Measurements from ENCODE around the gene LPAR5.
"Not testable (repeated sequence)": the region's sequence is repeated elsewhere in the genome, so short reads cannot be mapped to it uniquely, and the experiment has no call there.

The LPAR5 gene

DNA sequence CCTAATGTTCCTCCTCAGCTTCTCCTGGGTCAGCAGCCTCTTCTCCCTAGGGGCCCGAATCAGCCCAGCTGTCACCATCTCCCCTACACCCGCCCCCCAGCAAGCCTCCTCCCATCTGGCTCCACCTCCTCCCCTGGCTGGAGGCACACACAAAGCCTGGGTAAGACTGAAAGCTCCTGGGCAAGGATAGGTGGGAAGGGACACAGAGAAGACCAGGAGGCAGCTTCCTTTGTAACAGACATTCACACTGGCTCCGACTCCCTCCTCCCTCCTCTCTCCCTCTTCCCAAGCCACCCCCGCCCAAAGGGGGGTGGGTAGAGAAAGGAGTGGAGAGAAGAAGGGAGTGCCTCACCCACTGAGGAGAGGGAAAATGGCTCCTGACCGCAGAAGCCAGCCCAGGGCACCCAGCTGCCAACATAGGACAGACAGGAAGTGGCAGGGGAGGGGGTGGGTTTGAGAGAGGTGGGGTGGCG lies 32.6 kb downstream of the LPAR5 start:
- H2AFZ ChIP-seq (ENCODE audit: low read depth, low read length), result no peak overlapping the region
- H3K4me3 ChIP-seq (ENCODE audit: low read length), result no peak overlapping the region
- no peak overlapping the region for H3K4me2 ChIP-seq (ENCODE audit: low read length)
- peaks cover 26% of the 10 kb centered on the region for H3K4me1 ChIP-seq (ENCODE audit: low read length)
- no peaks in the 10 kb centered on the region for H3K9me3 ChIP-seq (ENCODE audit: insufficient read depth, low read length)
- H3K27me3 ChIP-seq (ENCODE audit: low read depth, low read length), result no peaks in the 10 kb centered on the region
- H3K79me2 ChIP-seq (ENCODE audit: low read length), result peaks cover 48% of the 10 kb centered on the region
- H3K27ac ChIP-seq (ENCODE audit: low read length), result no peak overlapping the region
- H3K9ac ChIP-seq (ENCODE audit: low read length), result no peak overlapping the region
- H4K20me1 ChIP-seq (ENCODE audit: insufficient read depth, low read length), result peaks cover 28% of the 10 kb centered on the region
- no peak for TF ChIP-seq EZH2phosphoT487 (IDR thresholded peaks at IDR 0.05; ENCODE audit: low read depth)
- H3K36me3 ChIP-seq (replicated peaks; ENCODE audit: low read depth, low read length), result peaks cover 71% of the 10 kb centered on the region

GRCh38 chr12:6602526-6602925 lies 33.2 kb downstream of the LPAR5 start:
- Histone ChIP-seq H3K27me3 (ENCODE audit: low read depth, low read length) (no peaks in the 10 kb centered on the region), H3K9ac (ENCODE audit: low read length) (no peak overlapping the region), H3K27ac (ENCODE audit: low read length) (no peak overlapping the region), H3K36me3 (replicated peaks; ENCODE audit: low read depth, low read length) (peaks cover 76% of the 10 kb centered on the region), H3K4me2 (ENCODE audit: low read length) (no peak overlapping the region), H2AFZ (ENCODE audit: low read depth, low read length) (no peak overlapping the region), H4K20me1 (ENCODE audit: insufficient read depth, low read length) (peaks cover 28% of the 10 kb centered on the region), H3K4me1 (ENCODE audit: low read length) (peaks cover 20% of the 10 kb centered on the region), H3K79me2 (ENCODE audit: low read length) (peaks cover 48% of the 10 kb centered on the region), H3K4me3 (ENCODE audit: low read length) (no peak overlapping the region), H3K9me3 (ENCODE audit: insufficient read depth, low read length) (no peaks in the 10 kb centered on the region)
- TF ChIP-seq EZH2phosphoT487 (IDR thresholded peaks at IDR 0.05; ENCODE audit: low read depth), result no peak
- TF ChIP-seq, protein P1, sequence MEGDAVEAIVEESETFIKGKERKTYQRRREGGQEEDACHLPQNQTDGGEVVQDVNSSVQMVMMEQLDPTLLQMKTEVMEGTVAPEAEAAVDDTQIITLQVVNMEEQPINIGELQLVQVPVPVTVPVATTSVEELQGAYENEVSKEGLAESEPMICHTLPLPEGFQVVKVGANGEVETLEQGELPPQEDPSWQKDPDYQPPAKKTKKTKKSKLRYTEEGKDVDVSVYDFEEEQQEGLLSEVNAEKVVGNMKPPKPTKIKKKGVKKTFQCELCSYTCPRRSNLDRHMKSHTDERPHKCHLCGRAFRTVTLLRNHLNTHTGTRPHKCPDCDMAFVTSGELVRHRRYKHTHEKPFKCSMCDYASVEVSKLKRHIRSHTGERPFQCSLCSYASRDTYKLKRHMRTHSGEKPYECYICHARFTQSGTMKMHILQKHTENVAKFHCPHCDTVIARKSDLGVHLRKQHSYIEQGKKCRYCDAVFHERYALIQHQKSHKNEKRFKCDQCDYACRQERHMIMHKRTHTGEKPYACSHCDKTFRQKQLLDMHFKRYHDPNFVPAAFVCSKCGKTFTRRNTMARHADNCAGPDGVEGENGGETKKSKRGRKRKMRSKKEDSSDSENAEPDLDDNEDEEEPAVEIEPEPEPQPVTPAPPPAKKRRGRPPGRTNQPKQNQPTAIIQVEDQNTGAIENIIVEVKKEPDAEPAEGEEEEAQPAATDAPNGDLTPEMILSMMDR (IDR thresholded peaks at IDR 0.05; ENCODE audit: low read depth, low read length), result no peak

GRCh38 chr12:6595673-6596072 lies 40.1 kb downstream of the LPAR5 start:
- H3K27ac ChIP-seq (ENCODE audit: low read length); H3K27me3 ChIP-seq (ENCODE audit: low read depth, low read length); H3K4me3 ChIP-seq (ENCODE audit: low read length); H2AFZ ChIP-seq (ENCODE audit: low read depth, low read length); H3K9me3 ChIP-seq (ENCODE audit: insufficient read depth, low read length); H3K9ac ChIP-seq (ENCODE audit: low read length); H3K4me1 ChIP-seq (ENCODE audit: low read length); H3K79me2 ChIP-seq (ENCODE audit: low read length); H3K4me2 ChIP-seq (ENCODE audit: low read length); H4K20me1 ChIP-seq (ENCODE audit: insufficient read depth, low read length): not testable (repeated sequence)
- H3K36me3 ChIP-seq (replicated peaks; ENCODE audit: low read depth, low read length), result peaks cover 73% of the 10 kb centered on the region

DNA sequence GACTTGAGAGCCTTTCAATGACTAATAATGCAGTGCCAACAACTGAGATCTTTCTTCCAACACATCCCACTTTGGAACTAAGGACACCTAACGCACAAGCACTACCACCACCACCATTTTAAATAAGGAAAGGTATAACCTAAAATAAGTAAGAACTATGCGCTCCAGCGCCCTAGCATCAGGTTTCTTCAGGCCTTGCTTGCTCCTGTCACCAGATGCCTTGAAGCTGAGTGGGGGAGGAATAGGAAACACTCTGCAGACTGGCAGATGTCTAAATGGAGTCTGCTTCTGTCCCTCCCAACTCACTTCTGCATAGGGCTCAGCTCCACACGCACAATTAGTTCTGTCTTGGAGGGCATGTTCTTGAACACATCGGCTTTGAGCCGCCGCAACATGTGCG lies 43.7 kb downstream of the LPAR5 start:
- TF ChIP-seq, protein P1 (IDR thresholded peaks at IDR 0.05; ENCODE audit: low read depth, low read length), result no peak
- no peak for TF ChIP-seq EZH2phosphoT487 (IDR thresholded peaks at IDR 0.05; ENCODE audit: low read depth)
- Histone ChIP-seq H3K79me2 (ENCODE audit: low read length) (no peaks in the 10 kb centered on the region; the same call in 1 of the 2 replicates), H2AFZ (ENCODE audit: low read depth, low read length) (no peak overlapping the region), H3K27me3 (ENCODE audit: low read depth, low read length) (no peaks in the 10 kb centered on the region), H4K20me1 (ENCODE audit: insufficient read depth, low read length) (no peaks in the 10 kb centered on the region), H3K4me2 (ENCODE audit: low read length) (no peak overlapping the region), H3K9ac (ENCODE audit: low read length) (no peak overlapping the region), H3K36me3 (replicated peaks; ENCODE audit: low read depth, low read length) (peaks cover 70% of the 10 kb centered on the region), H3K4me1 (ENCODE audit: low read length) (no peaks in the 10 kb centered on the region), H3K9me3 (ENCODE audit: insufficient read depth, low read length) (no peaks in the 10 kb centered on the region), H3K4me3 (ENCODE audit: low read length) (no peak overlapping the region), H3K27ac (ENCODE audit: low read length) (no peak overlapping the region)

DNA sequence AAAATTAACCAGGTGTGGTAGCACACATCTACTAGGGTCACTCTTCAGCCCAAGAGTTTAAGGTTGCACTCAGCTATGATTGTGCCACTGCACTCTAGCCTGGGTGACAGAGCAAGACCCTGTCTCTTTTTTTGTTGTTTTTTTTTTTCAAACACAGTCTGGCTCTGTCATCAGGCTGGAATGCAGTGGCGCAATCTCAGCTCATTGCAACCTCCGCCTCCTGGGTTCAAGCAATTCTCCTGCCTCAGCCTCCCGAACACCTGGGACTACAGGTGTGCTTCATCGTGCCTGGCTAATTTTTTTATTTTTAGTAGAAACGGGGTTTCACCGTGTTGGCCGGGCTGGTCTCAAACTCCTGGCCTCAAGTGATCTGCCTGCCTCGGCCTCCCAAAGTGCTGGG lies 49.2 kb downstream of the LPAR5 start:
- not testable (repeated sequence) for H3K4me1 ChIP-seq (ENCODE audit: low read length)

More for the DNA sequence above, 49.2 kb downstream of the LPAR5 start:
- H4K20me1 ChIP-seq (ENCODE audit: insufficient read depth, low read length); H3K4me3 ChIP-seq (ENCODE audit: low read length); H3K27me3 ChIP-seq (ENCODE audit: low read depth, low read length); H3K9me3 ChIP-seq (ENCODE audit: insufficient read depth, low read length); H3K27ac ChIP-seq (ENCODE audit: low read length); H3K4me2 ChIP-seq (ENCODE audit: low read length); H3K79me2 ChIP-seq (ENCODE audit: low read length); H2AFZ ChIP-seq (ENCODE audit: low read depth, low read length); H3K9ac ChIP-seq (ENCODE audit: low read length): not testable (repeated sequence)
- peaks cover 62% of the 10 kb centered on the region for H3K36me3 ChIP-seq (replicated peaks; ENCODE audit: low read depth, low read length)

Measured in OCI-LY3 (cell line).